Hypothalamus (tissue), 51 donors: ENCODE data around the gene BCL3.
"Not testable (repeated sequence)": the region's sequence is repeated elsewhere in the genome, so short reads cannot be mapped to it uniquely, and the experiment has no call there.

Source experiments
- DNase-seq, 51 donors: peaks; one replicate each; lab custom pipeline; 2025; lab: John Stamatoyannopoulos, UW

The BCL3 gene, protein sequence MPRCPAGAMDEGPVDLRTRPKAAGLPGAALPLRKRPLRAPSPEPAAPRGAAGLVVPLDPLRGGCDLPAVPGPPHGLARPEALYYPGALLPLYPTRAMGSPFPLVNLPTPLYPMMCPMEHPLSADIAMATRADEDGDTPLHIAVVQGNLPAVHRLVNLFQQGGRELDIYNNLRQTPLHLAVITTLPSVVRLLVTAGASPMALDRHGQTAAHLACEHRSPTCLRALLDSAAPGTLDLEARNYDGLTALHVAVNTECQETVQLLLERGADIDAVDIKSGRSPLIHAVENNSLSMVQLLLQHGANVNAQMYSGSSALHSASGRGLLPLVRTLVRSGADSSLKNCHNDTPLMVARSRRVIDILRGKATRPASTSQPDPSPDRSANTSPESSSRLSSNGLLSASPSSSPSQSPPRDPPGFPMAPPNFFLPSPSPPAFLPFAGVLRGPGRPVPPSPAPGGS

DNA sequence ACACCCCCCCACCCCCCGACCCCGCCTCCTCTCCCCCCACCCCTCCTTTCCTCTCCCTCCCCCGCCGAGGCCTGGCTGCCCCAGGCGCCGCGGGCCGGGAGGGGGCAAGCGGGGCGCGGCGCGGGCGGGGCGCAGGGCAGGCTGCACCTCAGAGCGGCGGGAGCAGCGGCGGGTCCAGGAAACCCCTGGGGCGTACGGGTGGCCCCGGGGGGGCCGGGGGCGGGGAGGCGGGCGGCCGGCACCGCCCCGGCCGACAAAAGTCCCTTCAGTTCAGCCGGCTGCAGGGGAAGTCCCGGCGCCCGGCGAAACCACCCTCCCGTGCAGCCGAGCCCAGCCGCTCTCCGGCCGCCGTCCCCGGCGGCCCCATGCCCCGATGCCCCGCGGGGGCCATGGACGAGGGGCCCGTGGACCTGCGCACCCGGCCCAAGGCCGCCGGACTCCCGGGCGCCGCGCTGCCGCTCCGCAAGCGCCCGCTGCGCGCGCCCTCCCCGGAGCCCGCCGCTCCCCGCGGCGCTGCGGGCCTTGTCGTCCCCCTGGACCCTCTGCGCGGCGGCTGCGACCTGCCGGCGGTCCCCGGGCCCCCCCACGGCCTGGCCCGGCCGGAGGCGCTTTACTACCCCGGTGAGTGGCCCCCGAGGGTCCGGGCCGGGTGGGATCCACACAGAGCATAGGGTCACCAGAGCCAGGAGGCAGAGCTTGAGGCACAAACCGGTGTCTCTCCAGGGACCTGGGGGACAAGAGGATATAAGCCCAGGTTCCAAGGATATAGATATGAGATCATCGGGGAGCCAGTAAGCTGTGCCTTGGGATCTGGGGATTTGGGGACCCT lies at the start of gene BCL3:
BCL3 (plus strand) TSS at position 283 of the 829 bp plus-strand sequence; CDS start at position 366, 83 bp downstream.
- peak in 25 of 51 donors; percentile 8 to 69 (median 34) for DNase-seq

DNA sequence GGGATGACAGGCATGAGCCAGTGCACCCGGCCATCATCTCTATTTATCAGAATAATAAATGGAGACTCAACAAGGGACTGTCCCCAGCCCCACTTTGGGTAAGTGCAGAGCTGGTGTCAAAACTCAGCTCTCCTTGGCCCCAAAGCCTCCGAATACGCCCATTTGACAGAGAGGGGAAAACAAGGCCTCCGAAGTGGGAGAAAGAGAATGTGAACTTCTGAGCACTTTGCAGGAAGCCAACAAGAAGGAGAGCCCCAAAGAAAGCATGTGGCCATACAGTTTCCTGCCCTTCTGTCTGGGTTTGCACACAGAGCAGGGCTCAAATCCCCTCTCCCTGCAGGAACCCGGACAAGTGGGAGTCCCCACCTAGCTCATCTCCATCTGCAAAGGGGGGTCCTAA lies 48.0 kb upstream of the BCL3 start:
- no peak for DNase-seq

DNA sequence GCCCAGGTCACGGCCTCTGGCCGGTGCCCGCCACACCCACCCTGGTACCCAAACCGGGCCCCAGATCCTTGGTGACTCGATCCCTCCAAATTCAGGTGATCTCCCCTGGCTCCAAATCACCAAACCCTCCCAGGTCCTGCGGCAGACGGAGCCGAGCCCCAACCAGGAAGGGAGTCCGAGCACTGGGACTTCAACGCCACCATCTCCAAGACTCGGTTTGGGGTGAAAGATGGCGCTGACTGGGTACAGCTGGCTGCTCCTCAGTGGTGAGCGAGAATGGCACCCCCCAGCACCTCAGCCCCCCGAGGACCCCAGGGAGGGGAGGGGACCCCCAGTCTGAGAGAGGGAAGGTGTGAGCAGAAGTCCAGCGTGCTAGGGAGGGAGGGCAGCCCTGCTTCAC lies 47.3 kb upstream of the BCL3 start:
- no peak for DNase-seq

DNA sequence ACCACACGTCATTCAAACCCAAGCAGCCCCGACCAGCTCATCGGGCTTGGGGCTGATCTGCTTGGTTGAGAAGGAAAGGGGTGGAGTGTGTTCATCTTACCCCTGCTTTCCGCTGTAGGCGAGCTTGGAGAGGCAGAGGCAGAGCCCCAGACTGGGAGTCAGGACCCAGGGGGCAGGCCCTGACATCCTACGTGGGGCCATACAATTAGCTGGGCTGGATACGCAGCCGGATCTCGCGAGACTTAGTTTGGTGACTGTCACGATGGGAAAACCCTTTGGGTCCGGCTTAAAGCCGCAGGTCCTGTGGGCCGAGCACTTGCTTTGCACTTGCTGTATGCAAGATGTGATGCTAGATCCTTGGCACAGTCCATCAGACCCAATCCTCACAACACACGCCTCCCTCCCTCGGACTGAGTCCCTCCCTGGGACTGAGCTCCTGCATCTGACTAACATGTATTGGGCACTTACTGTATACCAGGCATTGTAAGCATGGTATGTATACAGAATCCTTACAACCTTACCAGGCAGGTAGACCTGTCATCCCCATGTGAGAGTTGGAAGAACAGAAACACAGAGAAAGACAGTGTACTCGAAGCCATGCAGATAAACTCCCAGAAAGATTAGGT lies 45.8 kb upstream of the BCL3 start:
- no peak for DNase-seq

DNA sequence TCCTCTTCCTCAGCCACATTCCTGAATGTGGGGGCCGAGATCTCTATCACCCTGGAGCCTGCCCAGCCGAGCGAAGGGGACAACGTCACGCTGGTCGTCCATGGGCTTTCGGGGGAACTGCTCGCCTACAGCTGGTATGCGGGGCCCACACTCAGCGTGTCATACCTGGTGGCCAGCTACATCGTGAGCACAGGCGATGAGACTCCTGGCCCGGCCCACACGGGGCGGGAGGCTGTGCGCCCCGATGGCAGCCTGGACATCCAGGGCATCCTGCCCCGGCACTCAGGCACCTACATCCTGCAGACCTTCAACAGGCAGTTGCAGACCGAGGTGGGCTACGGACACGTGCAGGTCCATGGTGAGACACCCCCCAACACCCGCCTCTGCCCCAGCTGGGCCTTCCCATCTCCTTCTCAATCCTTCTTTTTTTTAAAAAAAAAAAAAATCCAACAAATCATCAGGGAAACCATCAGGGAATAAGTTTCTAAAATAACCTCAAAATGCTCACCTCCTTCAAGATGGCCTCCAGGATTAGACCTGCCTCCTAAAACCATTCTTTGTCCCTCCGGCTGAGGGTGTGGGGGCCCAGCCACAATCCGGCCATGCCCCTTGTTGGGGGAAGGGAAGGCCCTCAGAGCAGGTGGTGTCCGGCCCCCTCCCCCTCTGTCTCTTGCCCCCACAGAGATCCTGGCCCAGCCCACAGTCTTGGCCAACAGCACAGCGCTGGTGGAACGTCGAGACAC lies 45.0 kb upstream of the BCL3 start:
- DNase-seq: no peak

DNA sequence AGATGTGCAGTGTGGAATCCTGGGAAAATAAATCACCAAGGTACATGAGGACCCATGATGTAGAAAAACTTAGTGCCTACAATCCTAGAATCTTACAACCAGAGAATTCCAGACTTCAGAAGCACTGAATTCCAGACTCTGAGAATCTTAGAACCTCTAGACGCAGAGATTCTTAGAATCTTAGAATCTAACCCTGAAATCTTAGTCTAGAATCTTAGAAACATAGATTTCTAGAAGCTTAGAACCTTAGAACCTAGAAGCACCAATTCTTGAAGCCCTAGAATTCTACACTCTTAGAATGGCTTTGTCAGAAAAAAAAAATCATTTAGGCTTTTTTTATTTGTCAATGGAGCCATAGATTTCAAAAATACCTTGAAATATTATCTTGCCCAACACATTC lies 43.5 kb upstream of the BCL3 start:
- no peak for DNase-seq

DNA sequence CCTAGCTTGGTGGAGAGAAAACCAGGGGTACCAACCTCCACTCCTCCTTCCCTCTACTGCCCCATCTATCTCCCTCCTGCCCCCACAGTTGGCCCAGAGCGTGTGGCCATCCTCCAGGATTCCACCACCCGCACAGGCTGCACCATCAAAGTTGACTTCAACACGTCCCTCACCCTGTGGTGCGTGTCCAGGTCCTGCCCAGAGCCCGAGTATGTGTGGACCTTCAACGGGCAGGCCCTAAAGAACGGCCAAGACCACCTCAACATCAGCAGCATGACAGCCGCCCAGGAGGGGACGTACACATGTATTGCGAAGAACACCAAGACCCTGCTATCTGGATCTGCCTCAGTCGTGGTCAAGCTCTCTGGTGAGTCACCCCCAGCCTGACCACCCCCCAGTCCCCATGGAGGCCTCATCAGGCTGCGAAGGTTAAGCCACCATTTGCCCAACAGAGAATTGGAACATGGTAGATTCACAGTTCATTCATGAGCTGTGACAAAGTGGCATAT lies 43.0 kb upstream of the BCL3 start:
- no peak for DNase-seq

DNA sequence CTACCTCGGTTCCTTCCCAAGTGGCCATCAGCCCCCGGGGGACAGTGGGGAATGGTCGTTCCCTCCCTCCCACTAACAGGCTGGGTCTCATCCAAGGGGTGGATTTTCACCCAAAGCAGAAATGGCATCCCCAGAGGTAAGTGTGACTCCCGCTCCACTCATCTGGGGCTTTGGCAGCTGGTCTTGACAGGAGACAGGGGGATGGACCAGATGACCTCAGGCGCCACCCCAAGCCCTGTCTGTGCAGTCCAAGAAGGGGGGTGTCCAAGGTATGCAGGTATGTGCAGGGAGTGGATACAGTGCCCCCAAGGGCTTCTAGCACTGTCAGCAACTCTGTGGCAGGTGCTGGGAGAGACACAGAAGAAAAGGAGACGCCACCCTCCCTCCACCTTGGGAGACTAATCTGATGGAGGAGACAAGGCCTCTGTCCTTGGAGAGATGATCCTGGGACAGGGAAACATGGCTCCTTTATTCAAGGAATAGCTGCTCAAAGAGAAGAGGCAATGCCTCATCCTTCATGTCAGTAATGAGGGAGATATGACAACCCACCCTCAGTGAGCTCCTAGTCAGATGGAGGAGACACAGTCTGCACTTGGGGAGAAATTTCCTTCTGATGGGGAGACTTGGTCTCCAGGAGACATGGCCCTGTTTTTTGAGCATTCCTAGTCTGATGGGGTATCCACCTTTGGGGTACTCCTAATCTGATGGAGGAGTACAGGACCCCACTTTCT lies 41.8 kb upstream of the BCL3 start:
- DNase-seq: no peak

DNA sequence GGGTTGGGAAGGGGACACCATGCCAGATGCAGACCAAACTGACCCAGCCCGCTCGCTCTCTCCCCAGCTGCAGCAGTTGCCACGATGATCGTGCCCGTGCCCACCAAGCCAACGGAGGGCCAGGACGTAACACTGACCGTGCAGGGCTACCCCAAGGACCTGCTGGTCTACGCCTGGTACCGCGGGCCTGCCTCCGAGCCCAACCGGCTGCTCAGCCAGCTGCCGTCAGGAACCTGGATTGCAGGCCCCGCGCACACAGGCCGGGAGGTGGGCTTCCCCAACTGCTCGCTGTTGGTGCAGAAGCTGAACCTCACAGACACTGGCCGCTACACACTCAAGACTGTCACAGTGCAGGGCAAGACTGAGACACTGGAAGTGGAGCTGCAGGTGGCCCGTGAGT lies 40.7 kb upstream of the BCL3 start:
- no peak for DNase-seq

DNA sequence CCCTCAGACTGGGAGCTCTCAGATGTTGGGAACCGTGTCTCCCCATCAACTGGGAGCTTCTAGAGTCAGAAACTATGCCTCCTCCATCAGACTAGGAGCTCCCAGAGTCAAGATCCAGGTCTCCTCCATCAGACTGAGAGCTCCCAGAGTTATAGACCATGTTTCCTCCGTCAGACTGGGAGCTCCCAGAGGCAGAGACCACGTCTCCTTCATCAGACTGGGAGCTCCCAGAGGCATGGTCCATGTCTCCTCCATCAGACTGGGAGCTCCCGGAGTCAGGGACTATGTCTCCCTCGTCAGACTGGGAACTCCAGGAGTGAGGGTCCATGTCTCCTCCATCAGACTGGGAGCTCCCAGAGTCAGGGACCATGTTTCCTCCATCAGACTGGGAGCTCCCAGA lies 39.6 kb upstream of the BCL3 start:
- no peak for DNase-seq

DNA sequence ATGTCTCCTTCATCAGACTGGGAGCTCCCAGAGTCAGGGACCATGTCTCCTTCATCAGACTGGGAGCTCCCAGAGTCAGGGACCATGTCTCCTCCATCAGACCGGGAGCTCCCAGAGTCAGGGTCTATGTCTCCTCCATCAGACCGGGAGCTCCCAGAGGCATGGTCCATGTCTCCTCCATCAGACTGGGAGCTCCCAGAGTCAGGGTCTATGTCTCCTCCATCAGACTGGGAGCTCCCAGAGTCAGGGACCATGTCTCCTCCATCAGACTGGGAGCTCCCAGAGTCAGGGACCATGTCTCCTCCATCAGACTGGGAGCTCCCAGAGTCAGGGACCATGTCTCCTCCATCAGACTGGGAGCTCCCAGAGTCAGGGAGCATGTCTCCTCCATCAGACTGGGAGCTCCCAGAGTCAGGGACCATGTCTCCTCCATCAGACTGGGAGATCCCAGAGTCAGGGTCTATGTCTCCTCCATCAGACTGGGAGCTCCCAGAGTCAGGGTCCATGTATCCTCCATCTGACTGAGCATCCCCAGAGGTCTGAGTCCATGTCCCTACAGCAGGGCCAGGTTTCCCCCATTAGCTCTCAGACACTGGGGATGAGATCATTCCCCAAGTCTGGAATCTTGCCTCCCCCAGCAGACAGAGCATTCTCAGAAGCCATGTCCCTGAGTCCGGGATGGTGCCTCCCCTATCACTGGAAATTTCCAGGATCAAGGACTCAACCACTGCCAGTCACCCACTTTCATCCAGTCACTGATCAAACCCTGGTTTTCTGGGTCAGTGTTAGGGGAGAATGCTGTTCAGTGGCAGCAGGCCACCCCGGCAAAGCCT lies 38.9 kb upstream of the BCL3 start:
- not testable (repeated sequence) for DNase-seq

DNA sequence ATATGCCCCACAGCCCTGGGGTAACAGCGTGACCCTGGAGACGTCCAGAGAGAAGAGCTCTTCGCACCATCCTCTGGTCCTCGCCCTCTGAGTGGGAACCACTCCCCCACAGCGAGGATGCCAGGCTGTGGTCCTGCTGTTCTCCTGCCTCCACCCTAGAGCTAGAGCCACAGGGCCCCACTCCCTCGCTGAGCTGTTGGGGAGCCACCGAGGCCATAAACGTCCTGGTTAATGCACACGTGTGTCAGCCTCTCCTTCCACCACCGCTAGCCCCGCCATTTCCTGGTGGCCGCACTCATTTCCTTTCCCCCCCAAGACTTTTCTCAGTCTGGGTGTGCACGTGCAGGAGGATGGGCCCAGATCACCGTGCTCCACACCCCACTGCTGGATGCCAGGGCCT lies 38.0 kb upstream of the BCL3 start:
- no peak for DNase-seq

DNA sequence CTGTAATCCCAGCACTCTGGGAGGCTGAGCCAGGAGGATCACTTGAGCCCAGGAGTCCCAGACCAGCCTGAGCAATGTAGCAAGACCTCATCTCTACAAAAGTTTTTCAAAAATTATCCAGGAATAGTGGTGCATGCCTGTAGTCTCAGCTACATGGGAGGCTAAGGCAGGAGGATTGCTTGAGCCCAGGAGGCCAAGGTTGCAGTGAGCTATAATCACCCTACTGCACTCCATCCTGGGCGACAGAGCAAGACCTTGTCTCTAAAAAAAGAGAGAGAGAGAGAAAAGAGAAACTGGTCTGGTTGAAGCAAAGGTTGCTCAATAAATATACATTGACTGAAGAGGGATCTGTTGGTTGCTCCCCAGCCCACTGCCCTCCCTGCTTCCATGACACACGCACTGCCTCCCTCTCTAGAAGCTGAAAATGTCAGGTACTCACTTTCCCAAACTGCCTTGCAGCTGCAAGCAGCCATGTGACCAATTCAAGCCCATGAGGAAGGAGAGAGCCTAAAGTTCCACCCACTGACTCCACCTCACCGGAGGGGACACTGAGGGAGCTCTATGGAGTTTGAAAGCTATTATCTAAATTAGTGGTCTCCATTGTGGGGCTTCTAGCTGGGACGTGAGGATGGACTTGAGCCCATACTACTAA lies 35.5 kb upstream of the BCL3 start:
- DNase-seq: no peak

DNA sequence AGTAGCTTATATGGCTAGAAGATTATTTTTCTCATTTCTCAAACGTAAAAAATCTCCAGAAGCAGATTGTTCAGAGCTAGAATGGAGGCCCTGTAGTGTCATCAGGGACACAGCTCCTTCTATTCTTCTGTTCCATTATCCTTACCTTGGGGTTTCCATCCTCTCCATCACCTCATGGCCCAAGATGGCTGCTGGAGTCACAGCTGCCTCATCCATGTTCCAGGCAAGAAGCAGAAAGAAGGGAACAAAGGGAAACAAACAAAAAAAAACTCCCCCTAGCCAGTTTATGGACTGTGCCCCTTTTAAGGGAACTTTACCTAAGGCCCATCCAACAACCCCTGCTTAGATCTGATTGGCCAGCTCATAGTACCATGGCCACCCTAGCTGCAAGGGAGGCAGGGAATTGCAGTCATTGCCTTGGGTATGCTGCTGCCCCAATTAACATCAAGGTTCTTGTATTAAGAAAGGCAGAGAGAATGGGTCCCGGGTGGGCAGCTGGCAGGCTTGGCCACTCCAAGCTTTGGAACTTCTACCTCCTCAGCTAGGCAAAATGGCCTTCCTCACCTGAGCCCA lies 33.8 kb upstream of the BCL3 start:
- DNase-seq: no peak

DNA sequence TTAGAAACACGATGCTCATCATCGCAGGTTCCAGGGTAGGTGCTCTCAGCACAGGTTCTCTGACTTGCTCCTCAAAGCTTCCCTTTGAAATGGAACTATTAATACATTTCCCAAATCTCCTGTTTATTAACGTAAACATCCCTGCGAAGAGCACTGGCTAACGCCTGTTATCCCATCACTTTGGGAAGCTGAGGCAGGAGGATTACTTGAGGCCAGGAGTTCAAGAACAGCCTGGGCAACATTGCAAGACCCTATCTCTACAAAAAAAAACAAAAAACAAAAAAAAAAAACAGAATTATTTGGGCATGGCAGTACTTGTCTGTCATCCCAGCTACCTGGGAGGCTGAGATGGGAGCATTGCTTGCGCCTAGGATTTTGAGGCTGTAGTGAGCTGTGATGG lies 30.9 kb upstream of the BCL3 start:
- DNase-seq: no peak

DNA sequence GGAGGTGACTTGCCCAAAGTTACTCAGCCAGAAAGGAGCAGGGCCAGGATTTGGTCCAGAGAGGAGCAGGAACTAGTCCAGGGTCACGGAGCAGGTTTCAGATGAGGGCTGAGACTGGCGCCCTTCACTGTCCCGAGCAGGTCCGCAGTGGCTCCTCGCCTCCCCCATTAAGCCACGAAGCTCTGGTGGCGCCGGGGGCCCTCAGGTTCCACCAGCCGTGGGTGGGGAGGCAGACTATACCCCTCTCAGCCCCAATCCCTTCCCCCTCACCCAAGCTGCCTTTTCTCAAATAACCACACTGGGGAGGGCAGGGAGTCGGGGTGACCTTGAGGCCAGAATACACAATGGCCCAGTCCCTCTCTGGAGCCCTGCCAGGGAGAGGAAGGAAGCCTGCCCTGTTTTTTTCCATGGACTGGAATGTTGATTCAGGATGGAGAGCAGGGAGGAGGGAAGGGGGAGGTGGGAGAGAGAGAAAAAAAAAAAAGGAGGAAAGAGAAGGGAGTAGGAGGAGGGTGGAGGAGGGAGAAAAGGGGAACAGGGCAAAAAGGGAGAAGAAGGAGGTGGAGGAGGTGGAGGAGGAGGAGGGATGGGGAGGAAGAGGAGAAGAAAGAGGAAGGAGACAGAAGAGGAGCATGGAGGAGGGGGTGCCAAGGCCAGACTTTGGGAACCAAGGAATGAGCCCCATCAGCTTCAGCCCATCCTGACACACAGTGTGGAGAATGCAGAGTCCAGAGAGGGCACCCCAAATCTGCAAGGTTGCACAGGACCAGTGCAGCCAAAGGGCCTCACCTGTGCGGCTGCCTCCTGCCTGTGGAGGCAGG lies 29.9 kb upstream of the BCL3 start:
- DNase-seq: peak in 24 of 51 donors; percentile 1 to 45 (median 17)

DNA sequence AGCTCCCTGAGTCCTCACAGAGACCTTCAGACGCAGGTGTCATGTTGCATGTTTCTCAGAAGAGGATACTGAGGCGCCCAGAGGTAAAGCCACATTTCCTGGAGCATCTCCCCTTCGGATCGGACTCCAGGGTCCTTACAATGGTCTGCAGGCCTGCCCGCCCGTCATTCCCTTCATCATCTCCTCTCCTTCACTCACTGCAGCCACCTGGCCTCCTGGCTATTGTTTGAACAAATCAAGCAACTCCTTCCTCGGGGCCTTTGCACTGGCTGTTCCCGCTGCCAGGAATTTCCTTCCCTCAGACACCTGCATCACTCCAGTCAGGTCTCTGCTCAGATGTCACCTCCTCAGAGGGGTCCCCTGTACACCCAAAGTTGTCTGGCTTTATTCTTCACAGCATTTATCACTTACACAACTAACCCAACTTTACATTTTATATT lies 29.2 kb upstream of the BCL3 start:
- no peak for DNase-seq
